Measurements from ENCODE around the gene ATP9A.
"Not testable (repeated sequence)": the region's sequence is repeated elsewhere in the genome, so short reads cannot be mapped to it uniquely, and the experiment has no call there.

The ATP9A gene

GRCh38 chr20:51796340-51796739 is 28.1 kb upstream of the ATP9A start:
- no peak for DNase-seq

- no peak for DNase-seq
Measured at GRCh38 chr20:51792960-51793359, 24.8 kb upstream of the ATP9A start.

- DNase-seq, result no peak
Measured at GRCh38 chr20:51791626-51792025, 23.4 kb upstream of the ATP9A start.

- no peak for DNase-seq
Measured at GRCh38 chr20:51790256-51790655, 22.1 kb upstream of the ATP9A start.

- no peak for DNase-seq
Measured at GRCh38 chr20:51789434-51789833, 21.2 kb upstream of the ATP9A start.

- DNase-seq, result no peak
Measured at GRCh38 chr20:51788822-51789221, 20.6 kb upstream of the ATP9A start.

- DNase-seq, result no peak
Measured at GRCh38 chr20:51784299-51784698, 16.1 kb upstream of the ATP9A start.

- not testable (repeated sequence) for DNase-seq
Measured at GRCh38 chr20:51778229-51778759, 10.1 kb upstream of the ATP9A start.

GRCh38 chr20:51775241-51775640 is 7.1 kb upstream of the ATP9A start:
- peak; percentile 14 for DNase-seq

- DNase-seq, result no peak
Measured at GRCh38 chr20:51772236-51772635, 4.0 kb upstream of the ATP9A start.

- no peak for DNase-seq
Measured at GRCh38 chr20:51769976-51770615, 1.9 kb upstream of the ATP9A start.

- peak; percentile 36 for DNase-seq
Measured at GRCh38 chr20:51768759-51769517, 748 bp upstream of the ATP9A start.

- peak; percentile 89 for DNase-seq
Measured at GRCh38 chr20:51766994-51767866, 960 bp downstream of the ATP9A start.

GRCh38 chr20:51765381-51765780 is 2.8 kb downstream of the ATP9A start:
- not testable (repeated sequence) for DNase-seq

GRCh38 chr20:51763965-51764602 is 4.1 kb downstream of the ATP9A start:
- no peak for DNase-seq

- DNase-seq, result no peak
Measured at GRCh38 chr20:51760905-51761546, 7.2 kb downstream of the ATP9A start.

GRCh38 chr20:51759769-51760510 is 8.2 kb downstream of the ATP9A start:
- DNase-seq, result no peak

- no peak for DNase-seq
Measured at GRCh38 chr20:51758978-51759544, 9.1 kb downstream of the ATP9A start.

GRCh38 chr20:51757226-51757625 is 11.0 kb downstream of the ATP9A start:
- no peak for DNase-seq

GRCh38 chr20:51756653-51757052 is 11.5 kb downstream of the ATP9A start:
- no peak for DNase-seq

- DNase-seq, result not testable (repeated sequence)
Measured at GRCh38 chr20:51753220-51753619, 15.0 kb downstream of the ATP9A start.
